ENCODE results near the gene SKA3. TPM values are rescaled to one million over a fixed set of nuclear protein-coding genes. Genes with fewer than 3 reads are reported as not detected.
"Not testable (repeated sequence)": the region's sequence is repeated elsewhere in the genome, so short reads cannot be mapped to it uniquely, and the experiment has no call there.

SKA3 gene
- total RNA-seq, 4 donors from 2014 or later = 0.13 to 0.24 TPM; not detected in 2

- Histone ChIP-seq H3K9me3 (no peaks in the 10 kb centered on the region), H3K4me3 (no peak overlapping the region), H3K27me3 (no peaks in the 10 kb centered on the region), H3K4me1 (no peaks in the 10 kb centered on the region), H3K36me3 (no peaks in the 10 kb centered on the region), H3K27ac (no peak overlapping the region)
- DNase-seq (no peak), ATAC-seq (no peak)
- intact Hi-C loops (cut with DNase I; ENCODE audit: low total_unique reads) = no loop called here
- TF ChIP-seq POLR2A (IDR thresholded peaks at IDR 0.05) = no peak
- no peak for TF ChIP-seq CTCF (IDR thresholded peaks at IDR 0.05 in 4 of 5, conservative IDR thresholded peaks at IDR 0.05 in 1 of 5)
- in situ Hi-C loops (cut with MboI; ENCODE audit: low sequenced_read_pairs in 4 of 4) = no loop called here
These were observed 26.6 kb upstream of the SKA3 start for GRCh38 chr13:21202767-21203531.

- ATAC-seq; in situ Hi-C loops (cut with MboI; ENCODE audit: low sequenced_read_pairs in 4 of 4); DNase-seq; H3K4me1 ChIP-seq; intact Hi-C loops (cut with DNase I; ENCODE audit: low total_unique reads); H3K9me3 ChIP-seq; H3K27ac ChIP-seq; H3K27me3 ChIP-seq; H3K4me3 ChIP-seq; H3K36me3 ChIP-seq: not testable (repeated sequence)
These were observed 25.3 kb upstream of the SKA3 start for GRCh38 chr13:21201456-21202190.

GRCh38 chr13:21198391-21198790 lies 22.0 kb upstream of the SKA3 start:
- H3K27ac ChIP-seq; intact Hi-C loops (cut with DNase I; ENCODE audit: low total_unique reads); ATAC-seq; DNase-seq; H3K4me3 ChIP-seq; H3K36me3 ChIP-seq; H3K9me3 ChIP-seq; H3K4me1 ChIP-seq; H3K27me3 ChIP-seq; in situ Hi-C loops (cut with MboI; ENCODE audit: low sequenced_read_pairs in 4 of 4): not testable (repeated sequence)

- intact Hi-C loops (cut with DNase I; ENCODE audit: low total_unique reads); DNase-seq; H3K36me3 ChIP-seq; H3K4me1 ChIP-seq; in situ Hi-C loops (cut with MboI; ENCODE audit: low sequenced_read_pairs in 4 of 4); H3K27ac ChIP-seq; H3K27me3 ChIP-seq; ATAC-seq; H3K9me3 ChIP-seq; H3K4me3 ChIP-seq: not testable (repeated sequence)
These were observed 21.4 kb upstream of the SKA3 start for GRCh38 chr13:21197606-21198225.

- DNase-seq; intact Hi-C loops (cut with DNase I; ENCODE audit: low total_unique reads): not testable (repeated sequence)
These were observed 18.4 kb upstream of the SKA3 start for GRCh38 chr13:21194756-21195155.

GRCh38 chr13:21186410-21186809 lies 10.1 kb upstream of the SKA3 start:
- intact Hi-C loops (cut with DNase I; ENCODE audit: low total_unique reads) = not testable (repeated sequence)

More at GRCh38 chr13:21194756-21195155, 18.4 kb upstream of the SKA3 start:
- H3K27me3 ChIP-seq; H3K4me1 ChIP-seq; in situ Hi-C loops (cut with MboI; ENCODE audit: low sequenced_read_pairs in 4 of 4); H3K9me3 ChIP-seq; H3K27ac ChIP-seq; ATAC-seq; H3K36me3 ChIP-seq; H3K4me3 ChIP-seq: not testable (repeated sequence)

GRCh38 chr13:21181671-21182070 lies 5.3 kb upstream of the SKA3 start:
- H3K27ac ChIP-seq = no peak overlapping the region
- H3K36me3 ChIP-seq = no peaks in the 10 kb centered on the region
- no peak for TF ChIP-seq CTCF (IDR thresholded peaks at IDR 0.05 in 4 of 5, conservative IDR thresholded peaks at IDR 0.05 in 1 of 5)
- TF ChIP-seq POLR2A (IDR thresholded peaks at IDR 0.05) = no peak
- H3K4me3 ChIP-seq = no peak overlapping the region
- H3K9me3 ChIP-seq = no peaks in the 10 kb centered on the region
- ATAC-seq = no peak
- H3K27me3 ChIP-seq = no peaks in the 10 kb centered on the region
- H3K4me1 ChIP-seq = peaks cover 12 to 15% of the 10 kb centered on the region in 2 donors
- in situ Hi-C loops (cut with MboI; ENCODE audit: low sequenced_read_pairs in 4 of 4) = no loop called here
- intact Hi-C loops (cut with DNase I; ENCODE audit: low total_unique reads) = no loop called here
- no peak for DNase-seq

More at GRCh38 chr13:21186410-21186809, 10.1 kb upstream of the SKA3 start:
- DNase-seq; H3K4me3 ChIP-seq; H3K36me3 ChIP-seq; H3K27ac ChIP-seq; ATAC-seq; in situ Hi-C loops (cut with MboI; ENCODE audit: low sequenced_read_pairs in 4 of 4); H3K4me1 ChIP-seq; H3K9me3 ChIP-seq; H3K27me3 ChIP-seq: not testable (repeated sequence)
